COLO829 (cell line): Measurements from ENCODE around the gene CMYA5.
"Not testable (repeated sequence)": the region's sequence is repeated elsewhere in the genome, so short reads cannot be mapped to it uniquely, and the experiment has no call there.

Source experiments
- DNase-seq: peaks from one replicate; pipeline ENCODE4 v3.0.0; 2012; ENCODE audit warnings: low spot score

The CMYA5 gene

DNA sequence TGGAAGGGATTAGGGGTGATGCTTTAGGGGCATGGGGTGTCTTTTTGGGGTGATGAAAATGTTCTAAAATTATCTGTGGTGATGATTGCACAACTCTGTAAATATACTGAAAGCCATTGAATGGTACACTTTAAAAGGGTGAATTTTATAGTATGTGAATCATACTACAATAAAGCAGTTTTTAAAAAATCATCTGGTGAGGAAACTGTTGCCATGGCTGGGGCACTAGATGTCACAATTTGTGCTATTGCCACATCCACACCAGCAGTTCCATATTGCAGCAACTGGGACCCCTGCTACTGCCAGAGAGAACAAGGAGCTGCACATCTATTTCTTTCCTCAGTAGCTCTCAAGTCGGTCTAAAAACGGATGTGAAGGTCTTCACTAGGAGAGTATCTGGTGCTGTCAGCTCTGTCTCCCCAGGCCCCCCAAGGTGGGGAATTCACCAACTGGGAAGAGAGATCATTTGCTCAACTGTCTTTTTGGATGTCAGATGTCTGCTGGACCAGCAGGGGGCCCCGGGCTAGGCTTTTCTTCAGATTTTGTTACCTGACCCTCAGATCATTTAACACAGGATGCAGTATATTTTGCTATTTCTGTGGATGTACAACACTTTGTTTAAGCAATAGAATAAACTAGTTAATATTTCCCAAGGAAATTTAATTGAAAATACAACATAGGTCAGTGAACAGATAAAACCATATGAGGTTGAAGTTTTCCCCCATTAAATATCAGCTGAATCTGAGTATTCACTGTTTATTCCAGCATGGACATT is 13.2 kb downstream of the CMYA5 start:
- DNase-seq, result no peak

DNA sequence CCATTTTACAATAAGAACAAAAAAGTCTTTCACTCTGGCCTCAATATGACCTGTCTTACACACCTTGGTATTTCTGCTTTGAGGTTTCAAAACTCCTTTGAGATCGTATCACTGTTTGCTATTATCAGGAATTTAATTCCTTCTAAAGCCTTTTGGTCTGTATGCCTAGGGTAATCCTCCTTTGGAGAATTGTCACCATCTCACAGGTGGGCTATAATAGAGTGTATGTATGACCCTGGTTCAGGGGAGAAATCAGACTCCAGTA is 13.7 kb downstream of the CMYA5 start:
- no peak for DNase-seq

DNA sequence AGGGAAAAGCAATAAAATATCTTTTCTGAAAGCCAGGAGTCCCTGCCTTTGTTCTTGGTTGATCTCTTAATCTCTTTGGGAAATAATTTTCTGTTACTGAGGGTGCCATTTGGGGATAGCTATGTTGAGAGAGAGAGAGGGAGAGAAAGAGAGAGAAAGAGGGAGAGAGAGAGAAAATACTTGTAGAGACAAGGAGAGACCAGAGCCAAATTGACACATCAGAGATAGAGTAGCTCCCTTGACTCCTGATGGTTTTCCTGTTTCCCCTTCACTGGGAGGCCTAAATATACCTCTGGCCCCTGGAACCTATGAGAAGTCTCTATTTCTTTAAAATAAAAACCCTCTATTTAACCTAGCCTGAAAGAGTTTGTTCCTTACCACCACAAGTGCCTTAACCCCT is 14.9 kb downstream of the CMYA5 start:
- DNase-seq, result no peak

DNA sequence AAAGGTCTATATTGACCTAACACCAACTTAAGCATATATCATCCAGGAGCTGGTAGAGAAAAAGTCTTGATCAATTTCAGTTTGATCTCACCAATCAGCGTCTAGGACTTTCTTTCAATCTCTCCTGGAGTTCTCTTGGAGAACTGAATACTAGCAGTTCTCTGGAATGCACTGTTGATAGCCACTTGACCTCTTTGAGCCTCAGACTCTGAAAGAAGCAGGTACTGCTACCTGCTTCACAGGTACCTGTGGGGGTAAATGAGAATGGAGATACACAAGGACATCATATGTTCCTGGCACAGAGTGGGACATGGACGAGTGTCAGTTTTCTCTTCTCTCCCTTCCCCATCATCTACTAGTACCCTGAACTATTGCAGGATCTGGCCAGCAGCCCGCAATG is 16.0 kb downstream of the CMYA5 start:
- DNase-seq, result no peak

DNA sequence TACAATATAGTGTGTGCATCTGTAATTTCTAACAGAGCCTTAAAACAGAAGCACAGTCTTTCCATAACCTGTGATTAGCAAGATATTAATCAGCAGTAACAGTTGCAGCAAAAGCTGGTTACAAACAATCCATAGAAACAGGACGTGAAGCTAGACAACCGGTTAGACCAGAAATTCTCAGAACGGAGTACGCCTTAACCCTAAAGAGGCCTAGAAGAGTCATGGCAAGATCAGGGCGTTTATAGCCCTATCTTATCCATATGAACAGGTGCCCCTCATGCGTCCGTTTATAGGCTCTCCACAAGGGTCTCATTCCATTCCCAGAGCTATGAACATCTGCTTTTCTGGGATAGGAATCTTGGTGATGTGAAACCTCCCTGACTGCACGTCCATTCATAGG is 16.7 kb downstream of the CMYA5 start:
- DNase-seq, result not testable (repeated sequence)

DNA sequence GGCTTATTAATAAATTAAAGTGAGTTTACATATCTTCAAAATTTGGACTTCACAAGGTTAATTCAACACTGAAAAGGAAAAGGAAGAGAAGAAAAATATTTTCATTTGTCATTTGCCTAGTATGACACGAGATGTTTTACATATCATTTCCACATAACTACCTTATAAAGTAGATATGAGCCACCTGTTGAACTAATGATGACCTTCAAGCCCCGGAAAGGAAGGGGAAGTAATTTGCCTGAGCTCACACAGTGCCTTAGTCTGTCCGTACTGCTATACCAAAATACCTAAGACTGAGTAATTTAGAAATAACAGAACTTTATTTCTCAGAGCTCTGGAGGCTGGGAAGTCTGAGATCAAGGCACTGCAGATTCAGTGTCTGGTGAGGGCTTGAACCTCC is 17.9 kb downstream of the CMYA5 start:
- no peak for DNase-seq

DNA sequence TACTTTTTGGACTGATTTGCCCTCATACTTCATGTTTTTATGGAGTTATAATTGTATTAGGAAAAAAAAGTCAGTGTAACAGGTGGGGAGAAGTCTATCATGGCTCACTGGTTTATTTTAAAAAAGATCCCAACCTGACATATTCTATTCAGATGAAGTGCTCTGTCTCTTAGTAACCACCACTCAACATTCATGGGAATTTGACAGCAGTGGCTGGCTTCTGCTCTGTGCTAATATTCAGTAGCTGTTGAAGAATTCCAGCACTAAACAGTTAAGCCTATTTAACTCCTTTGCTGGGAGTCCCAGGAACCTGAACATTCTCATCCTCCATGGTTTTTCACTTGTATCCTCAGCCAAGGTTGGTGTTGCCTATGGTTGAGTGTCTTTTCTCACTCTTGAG is 23.1 kb downstream of the CMYA5 start:
- no peak for DNase-seq

DNA sequence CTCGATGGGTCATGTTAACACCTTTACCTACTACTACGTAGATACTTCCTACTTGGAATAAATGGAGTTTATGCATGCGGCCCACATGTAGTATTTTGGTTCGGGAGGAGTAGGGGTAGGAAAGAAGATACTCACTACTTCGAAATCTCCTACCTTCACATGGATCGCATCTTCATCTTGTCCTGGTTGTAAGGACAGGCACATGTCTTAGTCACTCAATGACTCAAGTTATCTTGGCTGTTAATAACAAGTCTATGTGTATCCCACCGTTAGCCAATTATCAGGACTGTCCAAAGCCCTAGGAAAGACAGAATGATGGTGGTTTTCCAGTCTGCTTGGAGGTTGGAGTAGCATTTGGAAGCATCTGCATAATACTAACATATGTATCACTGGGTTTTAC is 24.1 kb downstream of the CMYA5 start:
- no peak for DNase-seq

DNA sequence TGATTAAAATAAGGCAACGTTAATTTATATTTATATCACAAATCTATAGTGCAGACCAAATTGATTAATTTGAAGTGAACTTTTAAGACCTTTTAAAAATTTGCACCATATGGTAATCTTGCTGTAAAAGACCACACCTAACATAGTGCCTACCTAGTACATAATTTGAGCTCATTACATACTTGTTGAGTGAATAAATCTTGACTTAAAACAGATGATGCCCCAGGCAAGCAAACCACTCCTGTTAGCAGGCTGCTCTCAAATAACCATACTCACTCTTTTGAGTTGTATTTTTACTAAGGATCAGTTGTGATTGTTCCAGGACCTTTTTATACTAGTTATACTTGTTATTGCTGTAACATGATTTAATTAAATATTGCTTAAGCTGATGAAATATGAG is 27.2 kb downstream of the CMYA5 start:
- no peak for DNase-seq

DNA sequence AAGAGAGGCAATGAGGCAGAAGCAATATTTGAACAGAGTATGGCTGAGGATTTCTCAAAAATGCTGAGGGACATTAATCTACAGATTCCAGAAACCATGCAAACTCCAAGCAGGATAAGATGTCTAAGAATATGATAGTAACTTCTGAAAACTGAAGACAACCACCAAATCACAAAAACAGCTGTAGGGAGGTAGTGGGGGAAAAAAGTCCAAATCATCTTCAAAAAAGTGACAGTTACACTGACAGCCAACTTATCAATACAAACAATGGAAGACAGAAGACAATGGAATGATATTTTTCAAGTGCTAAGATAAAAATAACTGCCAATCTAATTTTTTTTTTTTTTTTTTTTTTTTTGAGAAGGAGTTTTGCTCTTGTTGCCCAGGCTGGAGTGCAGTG is 30.5 kb downstream of the CMYA5 start:
- DNase-seq, result no peak

DNA sequence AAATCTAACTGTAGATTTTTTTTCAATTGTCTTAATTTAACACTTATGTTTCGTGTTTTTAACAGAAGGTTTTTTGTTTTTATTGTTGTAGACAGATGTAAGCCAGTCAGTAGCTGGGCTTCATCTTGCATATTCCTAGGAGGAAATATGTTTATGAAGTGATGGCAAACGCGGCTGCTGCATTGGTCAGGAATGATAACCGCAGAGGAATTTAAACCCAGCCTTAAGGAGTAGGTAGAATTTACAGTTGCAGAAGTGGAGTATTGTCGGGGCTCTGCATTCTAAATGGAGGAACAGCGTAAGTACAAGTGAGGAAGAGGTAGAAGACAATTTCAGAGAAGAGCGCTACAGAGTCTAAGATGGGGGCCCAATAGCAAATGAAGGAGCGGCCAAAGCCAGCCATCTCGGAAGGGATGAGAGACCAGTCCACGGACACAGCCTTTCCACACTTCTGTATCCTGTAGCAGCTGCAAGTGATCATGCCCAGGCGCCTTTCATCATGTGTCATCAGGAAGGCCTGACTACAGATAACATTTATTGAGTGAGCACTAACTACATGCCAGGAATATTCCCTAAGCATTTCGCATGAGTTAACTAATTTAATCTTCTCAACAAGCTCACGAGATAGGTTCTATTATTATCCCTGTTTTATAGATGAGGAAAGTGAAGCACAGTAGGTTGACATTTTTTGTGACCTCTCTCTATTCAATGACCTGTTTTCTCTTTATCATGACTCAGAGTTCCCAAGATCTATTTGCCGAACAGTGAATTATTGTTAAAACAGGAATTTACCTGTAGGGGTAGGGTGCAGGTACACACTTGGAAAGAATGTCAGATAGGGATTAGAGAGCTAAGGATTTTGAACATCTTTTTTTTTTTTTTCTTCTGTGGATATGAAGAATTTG is 38.1 kb downstream of the CMYA5 start:
- no peak for DNase-seq

DNA sequence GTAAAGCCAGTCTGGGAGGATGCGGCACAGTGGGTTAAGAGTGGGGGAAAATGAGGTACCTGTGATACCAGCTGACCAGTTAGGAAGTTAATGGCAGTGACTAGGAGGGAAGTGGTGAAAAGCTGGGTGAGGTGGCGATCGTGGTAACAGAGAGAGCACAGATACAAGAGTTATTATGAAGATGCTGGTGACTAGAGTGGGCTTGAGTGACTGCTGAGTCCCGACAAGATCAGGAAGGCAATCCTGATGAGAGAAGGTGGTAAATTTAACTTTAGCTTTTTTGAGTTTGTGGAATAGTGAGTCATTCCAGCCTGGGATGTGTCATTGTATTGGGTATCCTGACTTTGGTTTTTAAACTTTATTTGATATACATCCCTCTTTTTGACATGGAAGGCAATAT is 38.8 kb downstream of the CMYA5 start:
- DNase-seq, result no peak

DNA sequence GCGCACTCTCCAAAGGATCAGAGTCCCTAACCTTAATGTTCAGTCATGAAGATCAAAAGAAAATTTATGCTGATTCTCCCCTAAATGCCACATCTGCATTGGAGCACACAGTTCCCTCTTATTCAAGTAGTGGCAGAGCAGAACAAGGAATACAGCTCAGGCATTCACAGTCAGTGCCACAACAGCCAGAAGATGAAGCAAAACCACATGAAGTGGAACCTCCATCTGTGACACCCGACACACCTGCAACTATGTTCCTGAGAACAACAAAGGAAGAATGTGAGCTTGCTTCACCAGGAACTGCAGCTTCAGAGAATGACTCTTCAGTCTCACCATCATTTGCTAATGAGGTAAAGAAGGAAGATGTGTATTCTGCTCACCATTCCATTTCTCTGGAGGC is 40.0 kb downstream of the CMYA5 start:
- no peak for DNase-seq

DNA sequence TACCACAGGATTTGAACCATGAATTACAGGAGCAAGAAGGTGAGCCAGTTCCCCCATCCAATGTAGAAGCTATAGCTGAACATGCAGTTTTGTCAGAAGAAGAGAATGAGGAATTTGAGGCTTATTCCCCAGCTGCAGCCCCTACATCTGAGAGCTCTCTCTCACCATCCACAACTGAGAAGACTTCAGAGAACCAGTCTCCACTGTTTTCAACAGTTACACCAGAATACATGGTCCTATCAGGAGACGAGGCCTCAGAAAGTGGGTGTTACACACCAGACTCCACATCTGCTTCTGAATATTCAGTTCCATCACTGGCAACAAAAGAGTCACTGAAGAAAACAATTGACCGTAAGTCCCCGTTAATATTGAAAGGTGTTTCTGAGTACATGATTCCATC is 40.9 kb downstream of the CMYA5 start:
- no peak for DNase-seq

DNA sequence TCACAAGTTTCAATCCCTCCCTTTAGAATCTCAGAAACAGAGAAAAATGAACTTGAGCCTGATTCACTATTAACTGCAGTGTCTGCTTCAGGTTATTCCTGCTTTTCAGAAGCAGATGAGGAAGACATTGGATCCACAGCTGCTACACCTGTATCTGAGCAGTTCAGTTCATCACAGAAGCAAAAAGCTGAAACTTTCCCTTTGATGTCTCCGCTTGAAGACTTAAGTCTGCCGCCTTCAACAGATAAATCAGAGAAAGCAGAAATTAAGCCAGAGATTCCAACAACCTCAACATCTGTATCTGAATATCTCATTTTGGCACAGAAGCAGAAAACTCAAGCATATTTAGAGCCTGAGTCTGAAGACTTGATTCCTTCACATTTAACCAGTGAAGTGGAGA is 42.1 kb downstream of the CMYA5 start:
- DNase-seq, result no peak

DNA sequence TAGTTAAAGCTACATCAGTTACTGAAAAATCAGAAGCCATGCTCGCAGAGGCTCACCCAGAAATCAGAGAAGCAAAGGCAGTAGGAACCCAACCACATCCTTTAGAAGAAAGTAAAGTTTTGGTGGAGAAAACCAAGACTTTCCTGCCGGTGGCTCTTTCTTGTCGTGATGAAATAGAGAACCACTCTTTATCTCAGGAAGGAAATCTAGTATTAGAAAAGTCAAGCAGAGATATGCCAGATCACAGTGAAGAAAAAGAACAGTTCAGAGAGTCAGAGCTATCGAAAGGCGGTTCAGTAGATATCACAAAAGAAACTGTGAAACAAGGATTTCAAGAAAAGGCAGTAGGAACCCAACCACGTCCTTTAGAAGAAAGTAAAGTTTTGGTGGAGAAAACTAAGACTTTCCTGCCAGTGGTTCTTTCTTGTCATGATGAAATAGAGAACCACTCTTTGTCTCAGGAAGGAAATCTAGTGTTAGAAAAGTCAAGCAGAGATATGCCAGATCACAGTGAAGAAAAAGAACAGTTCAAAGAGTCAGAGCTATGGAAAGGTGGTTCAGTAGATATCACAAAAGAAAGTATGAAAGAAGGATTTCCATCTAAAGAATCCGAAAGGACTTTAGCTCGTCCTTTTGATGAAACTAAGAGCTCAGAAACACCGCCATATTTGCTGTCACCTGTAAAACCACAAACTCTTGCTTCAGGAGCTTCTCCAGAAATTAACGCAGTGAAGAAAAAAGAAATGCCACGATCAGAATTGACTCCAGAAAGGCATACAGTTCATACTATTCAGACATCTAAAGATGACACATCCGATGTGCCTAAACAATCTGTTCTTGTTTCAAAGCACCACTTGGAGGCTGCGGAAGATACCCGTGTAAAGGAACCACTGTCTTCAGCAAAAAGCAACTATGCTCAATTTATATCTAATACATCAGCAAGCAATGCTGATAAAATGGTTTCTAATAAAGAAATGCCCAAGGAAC is 47.2 kb downstream of the CMYA5 start:
- DNase-seq, result no peak

DNA sequence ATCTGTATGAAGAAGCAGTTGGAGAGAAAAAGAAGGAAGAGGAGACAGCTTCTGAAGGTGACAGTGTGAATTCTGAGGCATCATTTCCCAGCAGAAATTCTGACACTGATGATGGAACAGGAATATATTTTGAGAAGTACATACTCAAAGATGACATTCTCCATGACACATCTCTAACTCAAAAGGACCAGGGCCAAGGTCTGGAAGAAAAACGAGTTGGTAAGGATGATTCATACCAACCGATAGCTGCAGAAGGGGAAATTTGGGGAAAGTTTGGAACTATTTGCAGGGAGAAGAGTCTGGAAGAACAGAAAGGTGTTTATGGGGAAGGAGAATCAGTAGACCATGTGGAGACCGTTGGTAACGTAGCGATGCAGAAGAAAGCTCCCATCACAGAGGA is 48.7 kb downstream of the CMYA5 start:
- DNase-seq, result no peak

DNA sequence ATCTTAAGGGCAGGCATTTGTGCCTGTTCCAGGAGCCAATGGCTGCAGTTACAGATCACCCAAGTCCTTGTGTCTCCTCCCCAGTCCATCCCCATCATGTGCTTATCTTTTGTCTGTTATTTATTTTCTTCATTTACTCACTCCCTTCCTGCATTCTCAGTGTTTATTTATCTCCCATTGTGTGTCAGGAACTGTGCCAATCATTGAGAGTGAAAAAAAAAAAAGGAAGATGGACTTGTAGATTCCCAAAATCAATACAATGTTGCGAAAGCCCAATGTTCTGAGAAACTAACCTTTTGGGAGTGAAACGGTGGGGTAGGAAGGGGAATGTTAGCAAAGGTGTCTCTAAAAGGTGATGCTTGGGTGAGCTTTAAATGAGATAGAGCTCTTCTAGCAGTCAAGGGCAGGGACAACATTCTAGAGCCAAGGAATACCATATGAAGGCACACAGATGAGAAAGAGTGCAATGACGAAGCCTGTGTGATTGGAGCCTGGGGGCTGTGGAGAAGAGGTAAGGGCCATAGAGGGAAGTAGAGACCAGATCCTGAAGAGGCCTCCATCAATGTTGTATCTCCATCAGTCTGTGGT is 53.0 kb downstream of the CMYA5 start:
- no peak for DNase-seq

DNA sequence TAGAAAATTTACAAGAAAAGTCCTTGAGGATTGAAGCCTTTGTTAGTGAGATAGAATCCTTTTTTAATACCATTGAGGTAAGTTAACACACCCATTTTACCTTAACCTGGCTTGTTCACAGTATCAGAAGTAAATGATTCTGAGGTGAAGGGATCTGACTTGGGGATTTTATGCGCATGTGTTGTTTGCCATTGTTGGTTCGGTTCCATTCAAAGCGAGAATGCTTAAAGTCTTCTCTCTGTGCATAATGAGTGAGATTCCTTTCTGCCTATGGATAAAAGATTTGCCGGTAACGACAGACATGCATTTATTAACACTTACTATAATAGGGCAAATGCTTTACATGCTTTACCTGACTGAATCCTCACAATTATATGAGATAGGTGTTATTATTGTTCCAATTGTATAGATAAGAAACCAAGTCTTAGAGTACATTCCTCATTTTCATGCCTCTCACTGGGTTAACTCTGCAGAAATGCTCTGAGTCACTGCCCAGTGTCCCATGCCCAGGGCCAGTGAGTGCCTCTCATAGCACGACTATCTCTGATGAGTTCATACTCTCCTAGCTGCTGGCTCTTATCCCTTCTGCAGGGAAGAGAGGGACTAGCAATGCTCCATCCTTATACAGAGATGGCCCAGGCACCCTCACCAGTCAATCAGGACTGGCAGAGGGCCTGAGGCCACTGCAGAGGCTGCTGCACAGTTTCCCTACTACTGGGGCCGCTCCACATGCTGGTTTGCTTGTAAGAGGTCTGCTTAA is 54.4 kb downstream of the CMYA5 start:
- DNase-seq, result no peak

DNA sequence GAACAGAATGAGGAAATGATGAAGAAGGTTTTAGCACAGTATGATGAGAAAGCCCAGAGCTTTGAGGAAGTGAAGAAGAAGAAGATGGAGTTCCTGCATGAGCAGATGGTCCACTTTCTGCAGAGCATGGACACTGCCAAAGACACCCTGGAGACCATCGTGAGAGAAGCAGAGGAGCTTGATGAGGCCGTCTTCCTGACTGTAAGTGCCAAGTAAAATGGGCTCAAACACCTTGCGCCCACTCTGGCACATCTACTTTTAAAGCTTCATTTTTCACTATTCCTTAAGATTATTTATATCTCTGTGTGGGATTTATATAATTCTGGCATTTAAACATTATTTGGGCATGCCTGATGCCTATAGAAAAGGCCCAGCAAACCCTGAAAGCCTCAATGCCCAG is 55.6 kb downstream of the CMYA5 start:
- DNase-seq, result no peak
